ENCODE measurements around the gene FGFR3.

GRCh38 chr4:1797298-1797860 is 4.3 kb downstream of the FGFR3 start:
- TF ChIP-seq CTCF (IDR thresholded peaks at IDR 0.05) (no peak), POLR2A (IDR thresholded peaks at IDR 0.05) (no peak), POLR2AphosphoS5 (IDR thresholded peaks at IDR 0.05) (no peak), EP300 (IDR thresholded peaks at IDR 0.05) (no peak)
